Mucosa of descending colon (tissue), 3 donors: ENCODE measurements around the gene NKAIN2. TPM values are rescaled to one million over a fixed set of nuclear protein-coding genes. Genes with fewer than 3 reads are reported as not detected.

ENCODE experiments used
- ATAC-seq: fragments of 200-7000 bp; cut with Tn5 transposase; one replicate; pipeline ENCODE4 v1.9.1; 2020; ENCODE audit warnings: mild to moderate bottlenecking, moderate library complexity
- DNase-seq, 3 donors: peaks; one replicate each; pipeline ENCODE4 v3.0.0-alpha.2; 2020
- H3K36me3 ChIP-seq: fragments of 200-600 bp; one replicate; pipeline ENCODE4 v1.8.0; 2021; ENCODE audit warnings: low read depth, mild to moderate bottlenecking
- H3K4me1 ChIP-seq: fragments of 200-600 bp; one replicate; pipeline ENCODE4 v1.8.0; 2021; ENCODE audit warnings: low read depth, mild to moderate bottlenecking
- H3K4me3 ChIP-seq: fragments of 200-600 bp; one replicate; pipeline ENCODE4 v1.8.0; 2021; ENCODE audit warnings: mild to moderate bottlenecking
- H3K9me3 ChIP-seq: fragments of 200-600 bp; one replicate; pipeline ENCODE4 v1.8.0; 2021; ENCODE audit warnings: mild to moderate bottlenecking
- intact Hi-C, 2 donors: fragments of 100-400 bp; cut with DNase I in 1 of 2; cut with micrococcal nuclease in 1 of 2; formaldehyde crosslinking; loops; one replicate each; pipeline versions ENCODE4 v1.11.0 to v1.11.1; 2022; cut with DNase I, micrococcal nuclease
- total RNA-seq, 3 donors: library from RNA; stranded (reverse); fragmentation: NEBNext Ultra II Directional in 2 of 3; extraction: Animal tissue kit (Norgen Biotek cat#: 25700) in 2 of 3; gene quantifications; one replicate each; pipeline versions ENCODE4 v1.2.1 to v1.2.4, GENCODE V29; 2021 to 2023
- TF ChIP-seq, protein P1 (sequence below): fragments of 200-600 bp; IDR thresholded peaks from one replicate; pipeline ENCODE4 v1.8.0; 2022; ENCODE audit warnings: antibody characterized with exemption, mild to moderate bottlenecking
- donor health status: DM: no; HTN: no; CAD: no; lungs with moderate emphysema.
- donor health status: DM: no; HTN: no; CAD: no.
- donor health status: DM: no; HTN: yes; CAD: no.

Gene NKAIN2
- total RNA-seq, 3 donors from 2014 or later: 0.34 to 4.7 (median 0.69) TPM

DNA sequence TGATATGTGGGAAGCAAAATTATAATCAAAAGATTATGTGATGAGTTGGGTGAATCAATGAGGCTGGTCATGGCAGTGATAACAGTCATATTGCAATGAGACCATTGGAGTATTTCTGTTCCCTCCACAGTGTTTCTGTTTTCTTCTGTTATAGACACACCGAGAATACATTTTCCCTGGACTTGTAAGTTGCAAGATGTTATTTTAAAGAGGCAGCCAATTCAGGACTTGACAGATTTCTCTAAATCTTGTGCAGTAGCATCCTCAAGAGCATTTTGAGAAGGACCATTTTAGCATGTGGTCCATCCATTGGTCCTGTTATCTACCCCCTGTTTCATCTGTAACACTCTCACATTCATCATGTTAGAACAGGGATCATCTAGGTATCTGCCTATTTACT lies 55.6 kb downstream of the NKAIN2 start:
- intact Hi-C loops: no loop called here
- no peak overlapping the region for H3K4me3 ChIP-seq
- H3K36me3 ChIP-seq: no peaks in the 10 kb centered on the region
- DNase-seq: no peak
- ATAC-seq: no peak
- TF ChIP-seq, protein P1, sequence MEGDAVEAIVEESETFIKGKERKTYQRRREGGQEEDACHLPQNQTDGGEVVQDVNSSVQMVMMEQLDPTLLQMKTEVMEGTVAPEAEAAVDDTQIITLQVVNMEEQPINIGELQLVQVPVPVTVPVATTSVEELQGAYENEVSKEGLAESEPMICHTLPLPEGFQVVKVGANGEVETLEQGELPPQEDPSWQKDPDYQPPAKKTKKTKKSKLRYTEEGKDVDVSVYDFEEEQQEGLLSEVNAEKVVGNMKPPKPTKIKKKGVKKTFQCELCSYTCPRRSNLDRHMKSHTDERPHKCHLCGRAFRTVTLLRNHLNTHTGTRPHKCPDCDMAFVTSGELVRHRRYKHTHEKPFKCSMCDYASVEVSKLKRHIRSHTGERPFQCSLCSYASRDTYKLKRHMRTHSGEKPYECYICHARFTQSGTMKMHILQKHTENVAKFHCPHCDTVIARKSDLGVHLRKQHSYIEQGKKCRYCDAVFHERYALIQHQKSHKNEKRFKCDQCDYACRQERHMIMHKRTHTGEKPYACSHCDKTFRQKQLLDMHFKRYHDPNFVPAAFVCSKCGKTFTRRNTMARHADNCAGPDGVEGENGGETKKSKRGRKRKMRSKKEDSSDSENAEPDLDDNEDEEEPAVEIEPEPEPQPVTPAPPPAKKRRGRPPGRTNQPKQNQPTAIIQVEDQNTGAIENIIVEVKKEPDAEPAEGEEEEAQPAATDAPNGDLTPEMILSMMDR: no peak
- H3K4me1 ChIP-seq: no peaks in the 10 kb centered on the region
- no peaks in the 10 kb centered on the region for H3K9me3 ChIP-seq

DNA sequence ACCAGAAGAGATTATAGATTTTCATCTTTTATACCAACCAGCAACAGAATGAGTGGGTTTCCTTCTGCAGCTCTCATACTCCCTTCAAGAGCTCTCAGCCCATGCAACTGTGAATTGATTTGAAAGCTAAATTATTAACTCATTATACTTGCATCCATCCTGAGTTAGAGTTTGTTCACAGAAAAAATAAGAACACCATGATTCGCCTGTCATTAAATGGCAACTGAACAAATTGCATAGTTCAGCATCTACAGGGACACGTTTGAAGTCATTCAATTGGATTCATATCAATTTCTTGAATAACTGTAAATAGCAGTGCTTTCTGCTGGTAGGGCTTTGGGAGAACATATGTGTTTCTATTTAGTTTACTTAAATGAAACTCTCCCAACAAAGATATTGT lies 65.7 kb downstream of the NKAIN2 start:
- TF ChIP-seq, protein P1: no peak
- intact Hi-C loops: no loop called here
- ATAC-seq: no peak
- Histone ChIP-seq H3K4me1 (no peaks in the 10 kb centered on the region), H3K36me3 (no peaks in the 10 kb centered on the region), H3K9me3 (no peaks in the 10 kb centered on the region), H3K4me3 (no peak overlapping the region)
- no peak for DNase-seq

DNA sequence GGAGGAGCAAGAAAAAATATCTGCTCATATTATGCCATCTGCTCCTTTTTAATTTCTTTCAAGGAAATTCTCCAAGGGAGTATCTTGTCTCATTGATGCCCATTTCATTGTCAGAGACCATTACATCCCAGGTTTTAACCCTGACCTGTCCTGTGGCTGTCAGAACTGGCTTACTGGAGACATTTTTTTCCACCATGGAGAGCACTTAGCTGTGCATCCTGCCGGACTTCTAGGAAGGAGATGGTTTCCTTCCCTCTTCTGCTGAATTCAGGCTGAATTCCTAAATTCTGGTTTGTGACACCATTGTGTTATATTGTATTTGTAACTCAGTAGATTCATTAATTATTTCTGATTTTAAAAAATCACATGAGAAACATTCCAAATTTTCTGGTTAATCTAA lies 70.3 kb downstream of the NKAIN2 start:
- H3K4me1 ChIP-seq: no peaks in the 10 kb centered on the region
- intact Hi-C loops: no loop called here

DNA sequence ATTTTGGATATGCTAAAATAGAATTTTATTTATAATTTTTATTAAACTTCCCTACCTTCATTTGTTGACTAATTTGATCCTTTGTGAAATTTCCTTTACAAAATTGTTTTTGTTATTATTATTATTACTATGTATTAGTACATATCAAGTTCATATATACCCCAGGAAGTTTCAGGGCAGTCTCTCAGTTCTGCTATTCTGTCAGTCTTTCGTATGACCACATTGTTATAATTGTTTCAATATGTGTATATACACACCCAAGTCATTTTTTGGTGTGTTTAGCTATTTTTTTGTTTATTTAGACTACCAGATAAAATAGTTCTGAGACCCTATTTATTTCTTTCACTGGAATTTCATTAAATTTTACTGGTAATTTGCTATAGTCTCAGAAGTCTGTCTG lies 72.1 kb downstream of the NKAIN2 start:
- no peaks in the 10 kb centered on the region for H3K4me1 ChIP-seq
- no peak overlapping the region for H3K4me3 ChIP-seq
- no peaks in the 10 kb centered on the region for H3K36me3 ChIP-seq
- no peaks in the 10 kb centered on the region for H3K9me3 ChIP-seq
- intact Hi-C loops: no loop called here
- no peak for ATAC-seq
- TF ChIP-seq, protein P1: no peak
- no peak for DNase-seq

More for the DNA sequence above, 70.3 kb downstream of the NKAIN2 start:
- TF ChIP-seq, protein P1: no peak
- no peak for ATAC-seq
- H3K36me3 ChIP-seq: no peaks in the 10 kb centered on the region
- H3K9me3 ChIP-seq: no peaks in the 10 kb centered on the region
- no peak for DNase-seq
- no peak overlapping the region for H3K4me3 ChIP-seq

DNA sequence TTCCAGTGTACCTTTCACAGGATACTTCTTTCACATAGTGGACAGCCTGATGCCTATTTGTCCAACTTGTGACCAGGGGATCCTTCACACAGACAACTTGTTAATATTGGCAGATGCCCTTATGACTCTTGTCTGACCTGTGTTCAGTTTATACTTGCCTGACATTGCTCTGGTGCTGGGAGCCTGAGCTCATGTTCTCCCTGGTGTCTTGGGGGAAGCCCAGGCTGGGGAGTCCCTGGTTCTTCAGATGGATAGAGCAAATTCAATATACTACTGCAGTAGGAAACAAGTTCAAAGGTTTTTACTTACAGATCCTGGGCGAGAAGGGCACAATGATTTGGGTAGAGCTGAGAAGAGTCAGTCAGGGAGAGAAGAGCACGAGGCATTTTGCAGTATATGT lies 76.1 kb downstream of the NKAIN2 start:
- H3K4me3 ChIP-seq: no peak overlapping the region
- TF ChIP-seq, protein P1: no peak
- DNase-seq: no peak
- intact Hi-C loops: no loop called here
- H3K4me1 ChIP-seq: no peaks in the 10 kb centered on the region
- ATAC-seq: no peak
- H3K36me3 ChIP-seq: no peaks in the 10 kb centered on the region
- no peaks in the 10 kb centered on the region for H3K9me3 ChIP-seq
